Renal cortex interstitium (tissue), 15 donors: ENCODE results near the gene ZNF688. TPM values are rescaled to one million over a fixed set of nuclear protein-coding genes. Genes with fewer than 3 reads are reported as not detected.

ENCODE experiments used
- DNase-seq, 11 donors: peaks; one replicate each; pipeline ENCODE4 v3.0.0-alpha.2; 2013; ENCODE audit warnings: low read depth in 9 of 11, low spot score in 4 of 11; ENCODE audit errors: extremely low read depth in 1 of 11
- long read RNA-seq, 16 experiments: transcript quantifications; one replicate each; lab custom pipeline, GENCODE V29; 2026
- polyA plus RNA-seq, 3 donors: library from polyadenylated mRNA; unstranded; fragments of 120-200 nt; gene quantifications; one replicate each; pipeline ENCODE4 v1.2.1, GENCODE V29; 2013; ENCODE audit not compliant: insufficient read length in 3 of 3

ZNF688 gene
- polyA plus RNA-seq: 10 to 100 TPM; 10.1 to 16.7 (median 14.7) TPM
- long read RNA-seq, donor 1, partial matches to known transcripts: 0 of 7 reads
- long read RNA-seq, donor 1, other reads (novel, unspliced or antisense): 0 of 7 reads
- long read RNA-seq, donor 2, partial matches to known transcripts: 0 of 4 reads
- long read RNA-seq, donor 2, other reads (novel, unspliced or antisense): 0 of 4 reads
- long read RNA-seq, donor 3, transcript ZNF688-201 (3 exons, 2,506 nt): major isoform, 10 of 11 reads
- long read RNA-seq, donor 3, partial matches to known transcripts: 0 of 11 reads
- long read RNA-seq, donor 3, other reads (novel, unspliced or antisense): 0 of 11 reads
- long read RNA-seq, donor 4, transcript ZNF688-201 (3 exons, 2,506 nt): major isoform, 5 of 7 reads
- long read RNA-seq, donor 4, partial matches to known transcripts: 0 of 7 reads
- long read RNA-seq, donor 4, other reads (novel, unspliced or antisense): 0 of 7 reads
- long read RNA-seq, donor 5: 0 reads
- long read RNA-seq, donor 6, transcript ZNF688-201 (3 exons, 2,506 nt): major isoform, 6 of 8 reads
- long read RNA-seq, donor 6, partial matches to known transcripts: 0 of 8 reads
- long read RNA-seq, donor 6, other reads (novel, unspliced or antisense): 0 of 8 reads
- long read RNA-seq, donor 7, transcript ZNF688-201 (3 exons, 2,506 nt): major isoform, 8 of 12 reads
- long read RNA-seq, donor 7, partial matches to known transcripts: 0 of 12 reads
- long read RNA-seq, donor 7, other reads (novel, unspliced or antisense): 0 of 12 reads
- long read RNA-seq, donor 8: 0 reads
- long read RNA-seq, donor 9, transcript ZNF688-201 (3 exons, 2,506 nt): major isoform, 6 of 8 reads
- long read RNA-seq, donor 9, partial matches to known transcripts: 0 of 8 reads
- long read RNA-seq, donor 9, other reads (novel, unspliced or antisense): 0 of 8 reads
- long read RNA-seq, donor 10, transcript ZNF688-201 (3 exons, 2,506 nt): major isoform, 7 of 8 reads
- long read RNA-seq, donor 10, partial matches to known transcripts: 0 of 8 reads
- long read RNA-seq, donor 10, other reads (novel, unspliced or antisense): 0 of 8 reads
- long read RNA-seq, donor 11, transcript ZNF688-201 (3 exons, 2,506 nt): major isoform, 5 of 7 reads
- long read RNA-seq, donor 11, partial matches to known transcripts: 0 of 7 reads
- long read RNA-seq, donor 11, other reads (novel, unspliced or antisense): 0 of 7 reads
- long read RNA-seq, donor 12, partial matches to known transcripts: 0 of 4 reads
- long read RNA-seq, donor 12, other reads (novel, unspliced or antisense): 0 of 4 reads
- long read RNA-seq, donor 13: 0 reads
- long read RNA-seq, donor 14, transcript ZNF688-201 (3 exons, 2,506 nt): major isoform, 7 of 8 reads
- long read RNA-seq, donor 14, partial matches to known transcripts: 0 of 8 reads
- long read RNA-seq, donor 14, other reads (novel, unspliced or antisense): 0 of 8 reads
- long read RNA-seq, donor 15, partial matches to known transcripts: 0 of 2 reads
- long read RNA-seq, donor 15, other reads (novel, unspliced or antisense): 0 of 2 reads
- long read RNA-seq, donor 16, transcript ZNF688-201 (3 exons, 2,506 nt): major isoform, 15 of 17 reads
- long read RNA-seq, donor 16, partial matches to known transcripts: 0 of 17 reads
- long read RNA-seq, donor 16, other reads (novel, unspliced or antisense): 0 of 17 reads

DNA sequence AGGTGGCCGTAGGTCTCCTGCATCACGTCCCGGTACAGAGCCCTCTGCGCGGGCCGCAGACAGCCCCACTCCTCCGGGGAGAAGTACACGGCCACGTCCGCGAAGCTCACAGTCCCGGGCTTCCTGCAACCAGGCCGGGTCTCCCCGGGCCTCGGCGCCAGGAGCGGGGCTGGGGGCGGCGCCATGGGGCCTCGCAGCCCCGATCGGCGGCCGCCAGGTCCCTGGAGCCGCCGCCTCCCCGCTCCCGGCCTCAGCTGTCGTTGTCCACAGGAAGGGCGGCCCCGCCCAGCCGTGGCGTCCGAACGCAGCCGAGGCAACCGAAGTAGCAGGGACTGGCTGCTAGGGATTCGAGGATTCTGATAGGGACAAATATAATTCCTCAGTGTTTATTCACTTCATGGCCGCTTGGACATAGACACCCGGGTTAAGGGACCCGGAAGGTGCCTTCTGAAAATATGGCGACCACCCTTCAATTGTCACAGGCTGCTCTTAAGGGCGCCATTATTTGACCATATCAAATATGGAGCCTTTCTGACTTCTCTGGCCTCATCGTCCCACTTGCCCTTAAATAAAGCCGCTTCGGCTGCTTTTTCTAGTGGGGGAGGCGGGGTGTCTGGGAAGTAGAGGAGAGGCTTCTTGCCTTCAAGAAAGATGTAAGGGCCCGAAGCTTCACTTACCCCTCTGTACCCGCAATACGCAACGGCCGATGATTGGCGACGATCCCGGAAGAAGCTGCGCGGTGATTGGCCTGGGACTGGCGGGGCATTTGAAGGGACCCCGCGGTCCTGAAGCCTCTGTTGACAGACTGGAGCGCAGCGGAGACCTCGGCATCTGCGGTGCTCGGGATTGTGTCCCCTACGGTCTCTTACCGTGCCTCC lies at the start of gene ZNF688:
ZNF688 (minus strand) TSS at position 270 of the 878 bp plus-strand sequence; CDS start at position 185, 85 bp downstream.
- peak; percentile 88 to 98 (median 95) for DNase-seq

DNA sequence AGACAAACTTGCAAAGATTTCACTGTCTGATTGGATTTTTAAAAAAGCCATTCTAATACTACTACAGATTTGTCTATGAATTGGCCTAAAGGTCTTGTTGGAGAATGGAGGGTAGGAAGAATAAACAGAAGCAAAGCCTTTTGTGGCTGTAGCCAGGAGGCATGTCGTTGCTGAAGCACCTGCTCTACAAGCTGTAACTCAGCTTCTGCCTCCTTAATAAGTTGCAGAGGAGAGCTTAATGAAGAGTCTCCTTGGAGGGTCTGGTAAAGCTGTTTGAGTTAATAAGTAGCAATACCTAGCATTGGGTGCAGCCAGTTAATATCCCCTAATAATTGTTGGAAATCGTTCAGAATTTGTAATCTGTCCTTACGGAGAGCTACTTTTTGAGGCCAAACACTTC lies 48.7 kb upstream of the ZNF688 start:
- DNase-seq: no peak

DNA sequence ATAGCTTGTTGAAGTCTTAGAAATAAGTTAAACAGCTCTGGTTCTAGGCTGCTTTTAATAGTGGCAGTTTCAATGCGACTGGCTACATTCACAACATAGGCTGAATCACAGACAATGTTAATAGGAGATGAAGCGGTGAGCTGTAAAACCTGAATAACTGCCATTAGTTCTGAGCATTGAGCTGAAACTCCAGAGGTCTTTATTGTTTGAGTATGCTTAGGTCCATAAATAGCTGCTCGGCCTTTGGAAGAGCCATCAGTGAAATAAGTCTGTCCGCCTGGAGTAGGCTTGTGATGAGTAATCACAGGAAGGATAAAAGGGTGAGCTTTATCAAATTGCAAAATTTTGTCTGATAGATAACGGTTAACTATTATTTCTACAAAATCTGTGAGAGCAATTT lies 48.1 kb upstream of the ZNF688 start:
- DNase-seq: no peak

DNA sequence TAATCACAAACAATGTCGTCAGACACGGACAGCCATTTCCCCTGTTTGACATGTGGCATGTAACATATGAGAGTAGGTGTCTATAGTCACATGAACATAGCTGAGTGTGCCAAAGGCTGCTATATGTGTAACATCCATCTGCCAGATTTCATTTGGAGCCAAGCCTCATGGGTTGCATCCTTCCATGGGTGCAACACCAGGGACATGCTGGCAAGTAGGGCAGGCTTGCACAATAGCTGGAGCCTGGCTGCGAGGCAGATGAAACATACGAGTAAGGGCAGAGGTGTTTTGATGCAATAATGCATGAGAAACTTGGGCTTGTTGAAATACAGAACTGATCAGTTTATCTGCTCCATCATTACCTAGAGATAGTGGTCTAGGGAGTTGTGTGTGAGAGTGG lies 47.7 kb upstream of the ZNF688 start:
- no peak for DNase-seq

DNA sequence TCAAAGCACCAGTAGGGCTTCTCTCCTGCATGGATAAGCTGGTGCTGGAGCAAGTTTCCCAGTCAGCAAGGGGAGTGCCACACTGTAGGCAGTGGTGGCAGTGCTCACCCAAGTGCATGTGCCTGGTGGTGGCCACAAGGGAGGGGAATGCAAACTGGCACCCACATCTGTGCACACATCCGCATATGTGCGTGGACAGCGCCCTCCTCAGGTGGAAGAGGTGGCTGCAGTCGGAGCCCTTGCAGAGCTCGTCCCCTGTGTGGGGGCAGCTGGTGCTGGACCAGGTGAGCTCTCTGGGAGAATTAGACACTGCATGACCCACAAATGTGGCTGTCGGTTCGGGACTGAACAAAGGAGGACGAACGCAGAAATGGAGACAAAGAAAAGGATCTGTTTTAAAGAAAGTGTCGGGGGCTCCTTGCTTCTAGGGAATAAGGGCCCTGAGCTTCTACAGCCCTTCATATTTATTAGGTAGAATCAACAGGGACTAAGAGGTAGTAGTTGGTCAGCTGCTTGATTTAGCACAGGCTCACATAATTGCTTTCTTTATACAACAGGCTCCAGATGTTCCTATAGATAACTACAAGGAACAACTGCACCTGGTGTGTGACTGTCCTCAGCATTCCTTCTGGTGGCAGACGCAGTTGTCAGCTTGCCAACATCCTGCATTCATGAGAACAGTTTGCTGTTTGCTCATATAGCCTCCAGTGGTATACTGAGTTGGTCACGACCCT lies 44.0 kb upstream of the ZNF688 start:
- no peak for DNase-seq

DNA sequence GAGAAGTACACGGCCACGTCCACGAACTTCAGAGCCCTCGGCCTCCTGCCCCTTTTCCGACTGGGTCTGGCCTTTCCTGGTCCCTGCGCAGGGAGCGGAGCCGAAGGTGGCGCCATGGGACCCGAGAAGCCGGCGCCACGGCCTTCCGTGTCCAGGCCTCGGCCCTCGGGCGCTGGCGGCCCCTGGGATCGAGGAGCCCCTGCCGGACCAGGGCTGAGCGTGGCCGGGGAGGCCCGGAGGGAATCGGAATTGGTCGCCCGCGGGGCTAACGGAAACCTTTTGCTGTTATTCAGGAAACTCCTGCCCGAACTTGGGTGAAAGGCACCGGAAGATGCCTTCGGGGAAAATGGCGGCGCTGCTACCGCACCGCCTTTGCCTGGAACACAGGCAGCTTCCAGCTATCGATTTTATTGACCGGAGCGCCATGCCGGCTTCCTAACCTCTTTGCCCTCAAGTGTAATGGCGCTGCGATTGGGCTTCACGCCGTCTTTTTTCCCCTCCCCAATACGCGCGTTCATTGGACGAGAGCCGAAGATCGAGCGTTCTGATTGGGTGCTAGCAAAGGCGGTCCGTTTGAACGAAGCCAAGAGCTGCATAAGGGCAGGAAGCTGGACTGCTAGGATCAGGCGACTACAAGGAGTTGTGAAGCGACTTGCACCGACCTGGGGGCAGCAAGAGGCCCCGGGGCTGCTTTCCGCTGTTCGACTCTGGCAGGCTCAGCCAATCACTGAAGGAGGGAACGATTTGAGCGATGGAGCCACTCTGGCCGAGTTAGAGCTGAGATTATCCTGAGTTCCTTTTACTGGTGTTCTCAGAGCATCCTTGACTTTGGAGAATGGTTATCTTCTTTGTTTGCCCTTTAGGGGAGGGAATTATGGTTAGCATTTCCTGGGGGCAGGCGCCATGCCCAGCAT lies 38.7 kb upstream of the ZNF688 start, which contains the start of gene ZNF689:
ZNF689 (minus strand) TSS at position 464 of the 914 bp plus-strand sequence; CDS start at position 116, 348 bp downstream.
- peak; percentile 96 to 100 (median 98) for DNase-seq

DNA sequence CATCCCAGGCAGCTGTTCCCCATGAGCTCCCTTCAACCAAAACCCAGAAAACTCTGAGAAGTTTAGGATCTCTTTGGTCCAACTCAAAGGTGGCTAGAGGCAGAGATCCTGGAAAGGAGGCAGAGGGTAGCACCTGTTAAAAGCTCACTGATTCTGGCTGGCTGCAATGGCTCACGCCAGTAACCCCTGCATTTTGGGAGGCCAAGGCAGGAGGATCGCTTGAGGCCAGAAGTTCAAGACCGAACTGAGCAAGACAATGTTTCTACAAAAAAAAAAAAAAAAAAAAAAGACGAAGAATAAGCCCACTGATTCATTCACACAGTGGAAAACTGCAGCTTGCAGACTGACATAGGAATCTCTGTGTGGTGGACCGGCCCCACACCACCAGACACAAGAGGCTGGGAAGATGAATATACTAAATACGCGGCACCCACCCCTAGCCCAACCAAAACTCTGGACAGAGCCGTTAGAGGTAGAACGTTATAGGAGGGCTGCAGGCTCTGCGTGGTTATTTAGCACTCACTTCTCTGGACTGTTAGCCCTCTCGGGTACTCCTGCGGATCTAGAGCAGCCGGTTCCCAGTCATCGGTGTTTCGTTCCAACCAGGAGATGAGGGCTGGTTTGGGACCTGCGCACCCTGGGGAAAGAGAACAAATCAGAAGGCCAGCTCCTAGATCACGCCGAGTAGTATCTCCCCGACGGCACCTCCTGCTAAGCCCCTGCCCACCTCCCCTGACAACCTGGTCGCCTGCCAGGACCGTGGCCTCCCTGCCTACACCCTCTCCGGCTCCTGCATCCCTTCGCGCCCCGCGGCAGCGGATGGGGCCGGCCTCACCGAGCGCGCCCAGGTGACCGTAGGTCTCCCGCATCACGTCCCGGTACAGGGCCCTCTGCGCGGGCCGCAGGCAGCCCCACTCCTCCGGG lies 37.8 kb upstream of the ZNF688 start:
- no peak for DNase-seq

DNA sequence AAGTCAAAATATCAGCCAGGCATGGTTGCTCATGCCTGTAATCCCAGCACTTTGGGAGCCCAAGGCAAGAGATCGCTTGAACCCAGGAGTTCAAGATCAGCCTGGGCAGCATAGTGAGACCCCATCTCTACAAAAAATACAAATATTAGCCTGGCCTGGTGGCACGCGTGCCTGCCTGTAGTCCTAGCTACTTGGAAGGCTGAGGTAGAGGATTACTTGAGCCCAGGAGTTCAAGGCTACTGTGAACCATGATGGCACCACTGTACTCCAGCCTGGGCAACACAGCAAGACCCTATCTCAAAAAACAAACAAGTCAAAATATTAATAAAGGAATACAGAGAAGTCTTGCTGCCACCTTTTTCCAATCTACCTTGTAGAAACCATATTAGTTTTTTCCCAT lies 34.5 kb upstream of the ZNF688 start:
- DNase-seq: no peak

DNA sequence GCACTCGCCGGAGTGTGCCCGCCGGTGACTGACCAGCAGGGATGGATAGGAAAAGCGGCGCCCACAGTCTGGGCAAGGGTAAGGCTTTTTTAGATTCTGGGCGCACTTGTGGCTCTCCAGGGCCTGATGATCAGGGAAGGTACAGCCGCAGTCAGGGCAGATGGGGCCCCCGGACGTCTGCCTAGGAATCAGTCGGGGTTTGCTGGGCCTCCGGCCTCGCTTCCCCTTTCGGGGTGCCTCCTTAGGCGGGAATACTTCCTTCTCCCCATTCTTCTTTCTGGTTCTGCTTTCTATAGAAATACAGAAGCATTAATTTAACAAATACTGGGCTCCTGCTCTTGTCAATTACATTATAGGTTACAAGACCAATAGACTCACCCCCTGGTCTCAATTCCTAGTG lies 33.6 kb upstream of the ZNF688 start:
- DNase-seq: no peak

DNA sequence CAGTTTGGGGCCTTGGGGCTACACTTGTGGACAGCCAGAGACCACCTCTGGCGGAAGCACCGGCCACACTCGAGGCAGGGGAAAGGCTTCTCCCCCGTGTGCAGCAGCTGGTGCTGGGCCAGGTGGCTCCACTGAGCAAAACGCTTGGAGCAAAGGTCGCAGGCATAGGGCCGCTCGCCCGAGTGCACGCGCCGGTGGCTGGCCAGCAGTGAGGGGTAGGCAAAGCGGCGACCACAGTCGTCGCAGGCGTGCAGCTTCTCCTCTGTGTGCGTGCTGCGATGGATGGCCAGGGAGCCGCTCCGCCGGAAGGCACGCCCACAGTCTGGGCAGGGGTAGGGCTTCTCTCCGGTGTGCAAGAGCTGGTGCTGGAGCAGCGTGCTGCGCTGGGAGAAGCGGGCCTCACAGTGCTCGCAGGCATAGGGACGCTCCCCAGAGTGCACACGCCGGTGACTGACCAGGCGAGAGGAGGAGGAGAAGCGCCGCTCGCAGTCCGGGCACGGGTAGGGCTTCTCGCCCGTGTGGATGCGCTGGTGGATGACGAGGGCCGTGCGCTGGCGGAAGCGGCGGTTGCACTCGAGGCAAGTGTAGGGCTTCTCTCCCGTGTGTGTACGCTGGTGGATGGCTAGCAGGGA lies 32.9 kb upstream of the ZNF688 start:
- no peak for DNase-seq

DNA sequence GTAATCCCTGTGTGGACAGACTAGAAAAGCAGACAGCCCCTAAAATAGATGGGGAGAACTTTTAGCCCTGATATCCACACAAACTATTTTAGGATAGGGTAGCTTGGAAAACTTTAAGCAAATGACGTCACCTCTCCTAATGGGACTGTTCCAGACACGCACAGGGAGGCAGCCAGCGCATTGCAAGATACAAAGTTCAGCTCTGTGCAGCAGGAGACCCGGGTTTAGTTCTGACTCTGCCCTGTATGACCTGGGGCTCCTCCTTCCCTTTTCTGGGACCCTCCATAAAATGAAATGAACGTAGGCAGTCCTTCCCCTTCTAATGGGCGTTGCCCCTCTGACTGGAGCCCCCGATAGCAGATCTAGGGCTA lies 32.4 kb upstream of the ZNF688 start:
- DNase-seq: no peak

DNA sequence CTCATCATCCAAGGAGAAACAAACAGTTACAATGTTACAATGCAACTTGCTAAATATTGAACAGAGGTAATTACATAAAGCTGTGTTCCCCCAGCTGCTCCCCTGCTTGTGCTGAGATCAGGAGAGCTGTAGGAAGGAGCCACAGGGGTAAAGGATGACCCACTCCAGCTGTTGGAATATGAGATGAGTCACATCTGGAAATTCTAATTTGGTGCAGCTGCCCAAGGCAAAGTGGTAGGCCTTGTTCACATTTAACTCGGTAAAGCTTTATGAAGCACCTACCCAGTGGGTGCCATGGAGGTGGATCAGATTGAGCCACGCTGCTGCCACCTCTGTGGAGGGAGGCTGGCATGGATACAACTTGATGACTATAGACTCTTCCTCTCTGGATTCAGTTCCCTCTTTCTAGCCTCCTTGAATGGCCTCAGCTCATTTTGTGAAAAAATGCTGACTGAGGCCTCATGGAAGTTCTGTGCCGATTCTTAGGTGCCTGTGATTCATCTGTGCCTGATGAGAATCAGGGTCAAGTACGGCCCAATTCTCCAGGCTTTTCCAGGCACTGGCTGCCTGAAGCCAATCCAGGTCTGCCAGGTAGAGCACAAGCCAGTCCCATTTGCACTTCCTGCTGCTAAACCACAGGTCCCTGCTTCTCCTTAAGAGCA lies 31.2 kb upstream of the ZNF688 start:
- no peak for DNase-seq

DNA sequence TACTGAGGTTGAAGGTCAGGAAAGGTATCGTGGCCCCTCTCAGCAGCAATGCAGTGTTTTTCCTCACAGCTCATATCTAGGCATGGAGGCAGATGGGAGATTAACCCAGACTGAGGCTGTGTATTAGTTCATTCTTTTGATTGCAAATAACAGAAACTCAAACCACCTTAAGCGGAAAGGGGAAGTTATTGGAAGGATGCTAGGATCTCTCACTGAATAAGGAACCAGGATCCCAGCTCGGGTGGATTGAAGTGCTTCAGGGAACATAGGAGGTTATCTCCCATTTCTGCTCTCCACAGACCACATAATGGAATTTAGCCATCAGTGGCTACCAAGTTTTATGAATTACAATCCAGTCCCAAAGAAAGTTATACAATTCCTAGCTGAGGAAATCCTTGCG lies 30.5 kb upstream of the ZNF688 start:
- no peak for DNase-seq

DNA sequence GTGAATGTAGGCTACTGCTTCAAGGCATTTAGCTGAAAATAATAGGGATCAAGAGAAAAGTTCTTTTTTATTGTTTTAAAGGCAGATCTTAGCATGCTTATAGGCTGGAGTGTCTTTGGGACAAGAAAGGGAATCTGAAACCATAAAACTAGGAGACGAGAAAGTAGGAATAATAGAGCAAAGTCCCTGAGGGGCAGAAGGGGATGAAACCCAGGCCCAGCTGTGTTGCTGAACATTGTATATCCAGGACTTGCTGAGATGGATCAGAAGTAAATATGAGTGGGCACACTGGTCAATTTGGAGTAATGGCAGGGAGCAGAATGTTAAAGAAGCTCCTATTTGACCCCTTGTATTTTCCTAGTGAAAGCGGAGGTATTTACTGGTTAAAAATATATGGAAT lies 29.4 kb upstream of the ZNF688 start:
- DNase-seq: no peak
